ENCODE data around the gene PTGER4.
"Not testable (repeated sequence)": the region's sequence is repeated elsewhere in the genome, so short reads cannot be mapped to it uniquely, and the experiment has no call there.

Gene PTGER4

GRCh38 chr5:40702027-40702426, 22.3 kb downstream of the PTGER4 start:
- not testable (repeated sequence) for H3K9me3 ChIP-seq (replicated peaks in 1 of 2; ENCODE audit: control insufficient read depth in 2 of 2, insufficient read depth in 1 of 2, low read depth in 1 of 2, low read length in 2 of 2); H3K4me3 ChIP-seq (ENCODE audit: low read length in 2 of 2); H2AFZ ChIP-seq (ENCODE audit: low read length); H3K4ac ChIP-seq (ENCODE audit: low read length); H3K79me1 ChIP-seq (ENCODE audit: low read depth, low read length); H2BK12ac ChIP-seq (ENCODE audit: low read length); H3K18ac ChIP-seq (ENCODE audit: low read length); H3K4me1 ChIP-seq (ENCODE audit: control insufficient read depth in 2 of 2, insufficient read depth in 1 of 2, low read depth in 1 of 2, low read length in 2 of 2); H3K4me2 ChIP-seq (ENCODE audit: insufficient read depth, low read length, poor library complexity, severe bottlenecking); H3K23ac ChIP-seq (ENCODE audit: low read depth, low read length, poor library complexity); H3K27me3 ChIP-seq (ENCODE audit: control insufficient read depth in 3 of 3, insufficient read depth in 3 of 3, low read depth in 1 of 3, low read length in 3 of 3); H4K8ac ChIP-seq (ENCODE audit: low read depth, low read length); H4K91ac ChIP-seq (ENCODE audit: low read depth, low read length, poor library complexity); H2BK5ac ChIP-seq (ENCODE audit: low read length); H3K14ac ChIP-seq (ENCODE audit: low read length); H3K36me3 ChIP-seq (replicated peaks in 1 of 2; ENCODE audit: control insufficient read depth in 2 of 2, insufficient read depth in 2 of 2, low read length in 2 of 2); DNase-seq (ENCODE audit: low spot score); H3K9ac ChIP-seq (ENCODE audit: low read depth, low read length, poor library complexity); H2BK15ac ChIP-seq (ENCODE audit: low read length); H2AK5ac ChIP-seq (ENCODE audit: low read depth, low read length); H3K27ac ChIP-seq (replicated peaks; ENCODE audit: low read length); H2BK120ac ChIP-seq (ENCODE audit: low read depth, low read length)

- WGBS, 2 donors (ENCODE audit: extremely low coverage in 2 of 2, insufficient read length in 2 of 2, insufficient replicate concordance in 1 of 2), result no CpG with 5 or more reads among the region's 1 CpG
- H4K8ac ChIP-seq (ENCODE audit: low read depth, low read length); H2BK12ac ChIP-seq (ENCODE audit: low read length); H3K4ac ChIP-seq (ENCODE audit: low read length); DNase-seq (ENCODE audit: low spot score); H3K4me2 ChIP-seq (ENCODE audit: insufficient read depth, low read length, poor library complexity, severe bottlenecking); H3K23ac ChIP-seq (ENCODE audit: low read depth, low read length, poor library complexity); H3K79me1 ChIP-seq (ENCODE audit: low read depth, low read length); H2BK15ac ChIP-seq (ENCODE audit: low read length); H3K27ac ChIP-seq (replicated peaks; ENCODE audit: low read length); H3K9ac ChIP-seq (ENCODE audit: low read depth, low read length, poor library complexity); H3K9me3 ChIP-seq (replicated peaks in 1 of 2; ENCODE audit: control insufficient read depth in 2 of 2, insufficient read depth in 1 of 2, low read depth in 1 of 2, low read length in 2 of 2); H3K36me3 ChIP-seq (replicated peaks in 1 of 2; ENCODE audit: control insufficient read depth in 2 of 2, insufficient read depth in 2 of 2, low read length in 2 of 2); H2BK120ac ChIP-seq (ENCODE audit: low read depth, low read length); H3K14ac ChIP-seq (ENCODE audit: low read length); H3K4me1 ChIP-seq (ENCODE audit: control insufficient read depth in 2 of 2, insufficient read depth in 1 of 2, low read depth in 1 of 2, low read length in 2 of 2); H3K18ac ChIP-seq (ENCODE audit: low read length); H2AK5ac ChIP-seq (ENCODE audit: low read depth, low read length); H2BK5ac ChIP-seq (ENCODE audit: low read length); H3K4me3 ChIP-seq (ENCODE audit: low read length in 2 of 2); H4K91ac ChIP-seq (ENCODE audit: low read depth, low read length, poor library complexity); H3K27me3 ChIP-seq (ENCODE audit: control insufficient read depth in 3 of 3, insufficient read depth in 3 of 3, low read depth in 1 of 3, low read length in 3 of 3); H2AFZ ChIP-seq (ENCODE audit: low read length): not testable (repeated sequence)
Observed at GRCh38 chr5:40705484-40705883, 25.8 kb downstream of the PTGER4 start.

- H3K4me2 ChIP-seq (ENCODE audit: insufficient read depth, low read length, poor library complexity, severe bottlenecking); H2BK15ac ChIP-seq (ENCODE audit: low read length); H3K79me1 ChIP-seq (ENCODE audit: low read depth, low read length); H3K36me3 ChIP-seq (replicated peaks in 1 of 2; ENCODE audit: control insufficient read depth in 2 of 2, insufficient read depth in 2 of 2, low read length in 2 of 2); DNase-seq (ENCODE audit: low spot score); H3K4me3 ChIP-seq (ENCODE audit: low read length in 2 of 2); H2BK5ac ChIP-seq (ENCODE audit: low read length); H2AFZ ChIP-seq (ENCODE audit: low read length); H3K18ac ChIP-seq (ENCODE audit: low read length); H3K27me3 ChIP-seq (ENCODE audit: control insufficient read depth in 3 of 3, insufficient read depth in 3 of 3, low read depth in 1 of 3, low read length in 3 of 3); H3K27ac ChIP-seq (replicated peaks; ENCODE audit: low read length); H3K14ac ChIP-seq (ENCODE audit: low read length); H3K4ac ChIP-seq (ENCODE audit: low read length); H2BK12ac ChIP-seq (ENCODE audit: low read length); H4K8ac ChIP-seq (ENCODE audit: low read depth, low read length); H3K9me3 ChIP-seq (replicated peaks in 1 of 2; ENCODE audit: control insufficient read depth in 2 of 2, insufficient read depth in 1 of 2, low read depth in 1 of 2, low read length in 2 of 2); H3K9ac ChIP-seq (ENCODE audit: low read depth, low read length, poor library complexity); H4K91ac ChIP-seq (ENCODE audit: low read depth, low read length, poor library complexity); H2BK120ac ChIP-seq (ENCODE audit: low read depth, low read length); H3K23ac ChIP-seq (ENCODE audit: low read depth, low read length, poor library complexity); H3K4me1 ChIP-seq (ENCODE audit: control insufficient read depth in 2 of 2, insufficient read depth in 1 of 2, low read depth in 1 of 2, low read length in 2 of 2); H2AK5ac ChIP-seq (ENCODE audit: low read depth, low read length): not testable (repeated sequence)
Observed at GRCh38 chr5:40710575-40710974, 30.9 kb downstream of the PTGER4 start.

DNA sequence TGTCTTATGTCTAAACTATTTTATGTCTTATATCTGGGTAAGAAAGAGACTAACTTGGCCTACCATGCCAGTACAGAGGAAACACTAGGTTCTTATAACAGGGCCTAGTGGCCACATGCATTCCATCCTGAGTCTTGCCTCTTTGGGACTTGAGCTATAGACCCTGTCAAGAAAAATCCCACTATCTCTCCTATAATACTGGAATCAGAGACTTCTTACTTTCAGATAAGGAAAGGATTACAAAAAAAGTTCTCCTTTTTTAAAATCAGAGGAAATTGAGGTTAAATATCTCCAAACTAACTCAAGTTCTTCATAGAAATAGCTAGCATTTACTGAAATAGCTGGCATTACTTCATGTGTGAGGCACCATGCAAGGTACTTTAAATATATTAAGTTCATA, 34.3 kb downstream of the PTGER4 start:
- no peak for DNase-seq (ENCODE audit: low spot score)
- no peak overlapping the region for H4K91ac ChIP-seq (ENCODE audit: low read depth, low read length, poor library complexity)
- no peak overlapping the region for H2BK12ac ChIP-seq (ENCODE audit: low read length)
- H2AK5ac ChIP-seq (ENCODE audit: low read depth, low read length), result no peak overlapping the region
- H3K4me1 ChIP-seq (ENCODE audit: control insufficient read depth in 2 of 2, insufficient read depth in 1 of 2, low read depth in 1 of 2, low read length in 2 of 2), result no peaks in the 10 kb centered on the region
- H3K4ac ChIP-seq (ENCODE audit: low read length), result no peak overlapping the region
- H3K18ac ChIP-seq (ENCODE audit: low read length), result no peak overlapping the region
- no peak overlapping the region for H3K27ac ChIP-seq (replicated peaks; ENCODE audit: low read length)
- peaks cover 0 to 7% of the 10 kb centered on the region in 2 donors for H3K9me3 ChIP-seq (replicated peaks in 1 of 2; ENCODE audit: control insufficient read depth in 2 of 2, insufficient read depth in 1 of 2, low read depth in 1 of 2, low read length in 2 of 2)
- no peak overlapping the region for H3K4me2 ChIP-seq (ENCODE audit: insufficient read depth, low read length, poor library complexity, severe bottlenecking)
- H4K8ac ChIP-seq (ENCODE audit: low read depth, low read length), result no peak overlapping the region
- H3K9ac ChIP-seq (ENCODE audit: low read depth, low read length, poor library complexity), result no peak overlapping the region
- peaks cover 0 to 17% of the 10 kb centered on the region in 2 donors for H3K36me3 ChIP-seq (replicated peaks in 1 of 2; ENCODE audit: control insufficient read depth in 2 of 2, insufficient read depth in 2 of 2, low read length in 2 of 2)
- H3K79me1 ChIP-seq (ENCODE audit: low read depth, low read length), result no peaks in the 10 kb centered on the region
- no peak overlapping the region for H2BK15ac ChIP-seq (ENCODE audit: low read length)
- H2BK5ac ChIP-seq (ENCODE audit: low read length), result no peak overlapping the region
- no peak overlapping the region for H2AFZ ChIP-seq (ENCODE audit: low read length)
- H3K23ac ChIP-seq (ENCODE audit: low read depth, low read length, poor library complexity), result no peak overlapping the region
- H3K4me3 ChIP-seq (ENCODE audit: low read length in 2 of 2), result no peak overlapping the region
- H3K14ac ChIP-seq (ENCODE audit: low read length), result no peak overlapping the region
- H3K27me3 ChIP-seq (ENCODE audit: control insufficient read depth in 3 of 3, insufficient read depth in 3 of 3, low read depth in 1 of 3, low read length in 3 of 3), result no peaks in the 10 kb centered on the region
- H2BK120ac ChIP-seq (ENCODE audit: low read depth, low read length), result no peak overlapping the region
